Small intestine (tissue), 7 donors: ENCODE measurements around the gene TMEM45A. TPM values are rescaled to one million over a fixed set of nuclear protein-coding genes. Genes with fewer than 3 reads are reported as not detected.

Source experiments
- DNase-seq, 2 donors: peaks; one replicate each; pipeline versions ENCODE4 v3.0.0 to v3.0.0-alpha.2; 2013
- FAIRE-seq: peaks from 2 replicates; lab custom pipeline; 2012; peaks lifted over from hg19 to GRCh38; lab: Jason Lieb, UNC
- H3K27ac ChIP-seq, 3 donors: one replicate each; pipeline ENCODE4 v1.5.1; 2013; ENCODE audit warnings: low read length in 2 of 3, mild to moderate bottlenecking in 2 of 3, control low read depth in 1 of 3, inconsistent platforms in 1 of 3, low read depth in 1 of 3, moderate library complexity in 1 of 3
- H3K27me3 ChIP-seq, 3 donors: one replicate each; pipeline ENCODE4 v1.6.1; 2013; ENCODE audit warnings: low read length in 3 of 3, inconsistent platforms in 1 of 3; ENCODE audit not compliant: control insufficient read depth in 3 of 3, insufficient read depth in 3 of 3
- H3K36me3 ChIP-seq, 3 donors: one replicate each; pipeline ENCODE4 v1.6.1; 2013; ENCODE audit warnings: low read length in 3 of 3, inconsistent platforms in 1 of 3, low read depth in 1 of 3, mild to moderate bottlenecking in 1 of 3, moderate library complexity in 1 of 3; ENCODE audit not compliant: control insufficient read depth in 3 of 3, insufficient read depth in 2 of 3
- H3K4me1 ChIP-seq, 3 donors: one replicate each; pipeline ENCODE4 v1.6.1; 2013; ENCODE audit warnings: low read length in 2 of 3, inconsistent platforms in 1 of 3, low read depth in 1 of 3, mild to moderate bottlenecking in 1 of 3, moderate library complexity in 1 of 3; ENCODE audit not compliant: control insufficient read depth in 3 of 3, insufficient read depth in 2 of 3
- H3K4me3 ChIP-seq, 3 donors: one replicate each; pipeline ENCODE4 v1.5.1; 2013; ENCODE audit warnings: low read length in 3 of 3, control low read depth in 1 of 3, inconsistent platforms in 1 of 3, low read depth in 1 of 3, mild to moderate bottlenecking in 1 of 3, moderate library complexity in 1 of 3
- H3K9me3 ChIP-seq, 2 donors: one replicate each; pipeline ENCODE4 v1.6.1; 2013; ENCODE audit warnings: low read depth in 1 of 2, low read length in 1 of 2; ENCODE audit not compliant: control insufficient read depth in 2 of 2, insufficient read depth in 1 of 2
- WGBS, 3 donors: extraction: QIAGEN DNeasy Blood & Tissue Kit; methylation state at CpG; one replicate each; pipeline ENCODE4 v1.1.7; 2013; 5-methylcytosine and 5-hydroxymethylcytosine counted together
- polyA plus RNA-seq, 4 donors: library from polyadenylated mRNA; stranded (reverse) in 3 of 4; unstranded in 1 of 4; fragments of 200-250 nt in 3 of 4; fragments of 120-200 nt in 1 of 4; gene quantifications; one replicate each; pipeline versions ENCODE4 v1.2.1 to v1.2.3, GENCODE V29; 2013
- donor health status: healthy with polysubstance abuse.
- donor health status: control.
- donor health status: control.
- donor health status: Bipolar disorder and iron deficiency.
- donor health status: healthy.

TMEM45A gene
- polyA plus RNA-seq, 4 donors, result 5.1 to 7.5 (median 6.9) TPM; not detected in 1

DNA sequence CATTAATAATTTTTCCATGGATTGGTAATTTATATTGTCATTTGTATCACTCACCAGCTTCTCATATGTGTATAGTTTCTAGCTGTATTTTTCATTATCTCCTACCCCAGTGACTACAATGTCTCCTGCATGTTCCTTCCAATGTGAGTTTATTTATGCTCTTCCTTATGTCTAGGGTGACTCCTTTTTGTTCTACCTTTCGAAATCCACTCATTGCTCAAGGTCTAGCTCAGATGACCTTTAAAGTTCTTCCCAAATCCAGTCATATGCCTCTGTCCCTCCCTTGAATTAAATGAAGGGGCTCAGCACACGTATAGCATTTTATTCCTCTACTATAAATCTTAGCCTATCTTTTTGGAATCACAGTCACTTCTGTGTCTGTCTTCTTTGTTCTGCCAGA, 53.0 kb downstream of the TMEM45A start:
- peaks cover 0 to 3% (median 0%) of the 10 kb centered on the region in 3 donors for H3K27me3 ChIP-seq

DNA sequence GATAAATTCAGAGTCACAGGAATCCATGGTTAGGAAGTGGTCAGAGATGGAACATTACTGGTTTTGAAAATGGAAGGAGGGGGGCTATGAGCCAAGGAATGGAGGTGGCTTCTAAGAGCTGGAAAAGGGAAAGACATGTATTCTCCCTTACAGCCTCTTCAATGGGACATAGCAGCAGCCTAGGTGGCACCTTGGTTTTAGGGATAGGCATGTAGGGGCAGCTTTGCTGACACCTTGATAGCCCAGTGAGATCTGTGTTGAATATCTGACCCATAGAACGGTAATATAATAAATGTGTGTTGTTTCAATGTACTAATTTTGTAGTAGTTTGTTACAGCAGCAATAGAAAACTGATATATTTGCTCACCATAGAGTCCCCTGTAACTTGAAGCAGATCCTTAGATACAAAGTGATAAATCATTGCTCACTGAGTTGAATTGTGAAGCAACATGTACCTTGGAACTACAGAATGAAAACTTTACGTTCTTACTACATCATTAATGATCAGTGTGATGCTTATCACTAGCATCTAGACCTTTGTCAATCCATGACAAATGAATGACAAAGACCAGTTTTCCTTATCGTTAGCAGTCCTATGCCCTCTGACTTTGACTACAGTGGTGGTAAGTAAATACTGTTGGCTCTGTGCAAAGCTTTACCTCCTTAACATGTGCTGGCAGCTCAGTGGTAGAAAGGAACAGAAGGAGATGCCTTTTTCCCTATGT, 53.8 kb downstream of the TMEM45A start:
- no peaks in the 10 kb centered on the region for H3K9me3 ChIP-seq
- peaks cover 0 to 3% (median 0%) of the 10 kb centered on the region in 3 donors for H3K27me3 ChIP-seq
- H3K4me1 ChIP-seq, result no peaks in the 10 kb centered on the region
- DNase-seq (peak in 1 of 2 donors; percentile 27), FAIRE-seq (no peak)
- H3K27ac ChIP-seq, result no peak overlapping the region
- no peak overlapping the region for H3K4me3 ChIP-seq
- H3K36me3 ChIP-seq, result no peaks in the 10 kb centered on the region
- 48 to 68% (median 52%) methylated on average over 3 of the region's 3 CpGs for WGBS, 3 donors

More for the DNA sequence above, 53.0 kb downstream of the TMEM45A start:
- Histone ChIP-seq H3K4me3 (no peak overlapping the region), H3K9me3 (no peaks in the 10 kb centered on the region), H3K36me3 (no peaks in the 10 kb centered on the region), H3K27ac (no peak overlapping the region), H3K4me1 (no peaks in the 10 kb centered on the region)
- FAIRE-seq, result no peak
- DNase-seq, result no peak
- WGBS, 3 donors, result 72 to 82% (median 72%) methylated on average over 2 of the region's 2 CpGs

DNA sequence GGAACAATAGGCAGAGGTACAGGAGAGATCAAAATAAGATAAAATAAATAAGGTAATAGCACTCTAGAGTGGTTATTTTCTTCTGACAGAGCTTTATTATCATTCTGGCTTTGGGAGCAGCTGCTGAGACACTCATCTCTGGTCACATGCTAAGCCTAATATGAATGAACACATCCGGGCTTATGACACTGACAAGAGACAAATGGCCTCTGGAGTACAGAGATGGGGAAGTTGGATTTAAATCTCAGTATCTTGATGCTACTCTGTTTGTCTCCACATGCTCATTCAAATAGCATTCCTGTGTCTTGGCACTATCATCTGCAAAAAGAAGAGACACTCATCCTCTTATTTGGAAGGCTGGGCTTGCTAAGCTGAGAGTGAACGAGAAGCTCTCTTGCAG, 55.6 kb downstream of the TMEM45A start:
- H3K36me3 ChIP-seq, result no peaks in the 10 kb centered on the region
- no peak for DNase-seq
- 34 to 43% (median 34%) methylated on average over 2 of the region's 2 CpGs for WGBS, 3 donors
- peaks cover 0 to 3% (median 0%) of the 10 kb centered on the region in 3 donors for H3K27me3 ChIP-seq
- no peak overlapping the region for H3K4me3 ChIP-seq
- no peak overlapping the region for H3K27ac ChIP-seq
- FAIRE-seq, result no peak
- no peaks in the 10 kb centered on the region for H3K4me1 ChIP-seq
- no peaks in the 10 kb centered on the region for H3K9me3 ChIP-seq

DNA sequence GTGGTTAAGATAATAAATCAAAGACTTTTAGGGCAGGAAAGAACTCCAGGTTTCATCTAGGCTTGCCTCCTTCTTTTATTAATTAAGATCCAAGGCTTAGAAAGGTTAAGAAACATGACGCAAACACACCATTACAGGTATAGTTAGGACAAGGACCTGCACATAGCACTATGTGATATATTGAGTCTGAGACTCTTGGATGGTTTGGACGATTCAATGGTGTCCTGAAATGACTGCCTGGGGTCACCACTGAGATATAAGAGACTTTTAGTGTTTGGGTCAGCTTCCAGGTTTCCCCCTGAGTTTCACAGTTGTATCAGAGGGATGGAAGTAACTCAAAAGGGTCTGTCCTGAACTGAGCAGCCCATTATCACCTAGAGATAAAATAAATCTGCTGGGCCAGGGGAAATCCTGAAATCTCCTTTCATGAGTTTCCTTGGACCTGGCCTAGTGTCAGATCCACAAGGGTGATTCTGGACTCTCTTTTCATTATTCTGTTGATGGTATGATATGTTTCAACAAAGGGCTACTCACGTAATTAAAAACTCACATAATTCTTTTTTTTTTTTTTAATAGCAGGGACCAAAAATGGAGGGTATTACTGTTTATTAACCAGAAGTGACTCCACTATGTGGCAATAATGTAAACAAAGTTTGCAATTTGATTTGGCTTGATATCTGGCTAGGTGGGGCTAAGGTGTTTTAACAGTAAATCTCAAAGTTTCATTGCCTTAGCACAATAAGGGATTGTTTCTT, 61.4 kb downstream of the TMEM45A start:
- H3K4me3 ChIP-seq, result no peak overlapping the region
- no peak for FAIRE-seq
- H3K27ac ChIP-seq, result no peak overlapping the region
- no peaks in the 10 kb centered on the region for H3K36me3 ChIP-seq
- peaks cover 0 to 2% (median 0%) of the 10 kb centered on the region in 3 donors for H3K4me1 ChIP-seq
- H3K9me3 ChIP-seq, result no peaks in the 10 kb centered on the region
- WGBS, 3 donors, result 69 to 82% (median 75%) methylated on average over 3 of the region's 3 CpGs
- H3K27me3 ChIP-seq, result no peaks in the 10 kb centered on the region
- DNase-seq, result no peak

- Histone ChIP-seq H3K9me3 (no peaks in the 10 kb centered on the region), H3K27ac (no peak overlapping the region), H3K27me3 (no peaks in the 10 kb centered on the region), H3K4me3 (no peak overlapping the region), H3K4me1 (peaks cover 0 to 2% (median 0%) of the 10 kb centered on the region in 3 donors), H3K36me3 (no peaks in the 10 kb centered on the region)
- DNase-seq (no peak), FAIRE-seq (no peak)
These were observed 61.9 kb downstream of the TMEM45A start for GRCh38 chr3:100554373-100554676.

DNA sequence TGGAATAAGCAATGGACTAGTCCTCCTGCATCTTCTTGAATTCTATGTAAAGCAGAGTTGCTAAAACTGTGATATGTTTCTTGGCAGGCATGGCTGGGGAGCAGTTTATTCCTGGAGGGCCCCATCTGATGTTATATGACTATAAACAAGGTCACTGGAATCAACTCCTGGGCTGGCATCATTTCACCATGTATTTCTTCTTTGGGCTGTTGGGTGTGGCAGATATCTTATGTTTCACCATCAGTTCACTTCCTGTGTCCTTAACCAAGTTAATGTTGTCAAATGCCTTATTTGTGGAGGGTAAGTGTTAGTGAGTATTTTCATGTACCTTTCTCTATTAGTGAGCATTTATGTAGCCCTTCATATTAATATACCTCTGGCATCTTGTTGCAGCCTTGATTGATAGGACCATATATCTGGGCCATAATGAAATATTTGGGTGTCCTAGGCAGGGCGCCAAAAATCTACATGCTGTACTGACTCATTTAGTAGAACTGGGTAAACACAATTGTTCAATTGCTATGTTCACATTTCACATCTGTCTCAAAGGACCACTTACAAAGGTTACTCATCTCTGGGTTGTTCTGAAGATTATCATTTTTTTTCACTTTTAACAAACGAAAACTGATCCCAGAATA, 64.4 kb downstream of the TMEM45A start:
- WGBS, 3 donors, result 69 to 78% (median 75%) methylated on average over 2 of the region's 2 CpGs
- H3K27me3 ChIP-seq, result no peaks in the 10 kb centered on the region
- H3K36me3 ChIP-seq, result no peaks in the 10 kb centered on the region
- H3K9me3 ChIP-seq, result no peaks in the 10 kb centered on the region
- no peak for FAIRE-seq
- DNase-seq, result no peak
- H3K4me3 ChIP-seq, result no peak overlapping the region
- no peak overlapping the region for H3K27ac ChIP-seq
- peaks cover 0 to 2% (median 0%) of the 10 kb centered on the region in 3 donors for H3K4me1 ChIP-seq

DNA sequence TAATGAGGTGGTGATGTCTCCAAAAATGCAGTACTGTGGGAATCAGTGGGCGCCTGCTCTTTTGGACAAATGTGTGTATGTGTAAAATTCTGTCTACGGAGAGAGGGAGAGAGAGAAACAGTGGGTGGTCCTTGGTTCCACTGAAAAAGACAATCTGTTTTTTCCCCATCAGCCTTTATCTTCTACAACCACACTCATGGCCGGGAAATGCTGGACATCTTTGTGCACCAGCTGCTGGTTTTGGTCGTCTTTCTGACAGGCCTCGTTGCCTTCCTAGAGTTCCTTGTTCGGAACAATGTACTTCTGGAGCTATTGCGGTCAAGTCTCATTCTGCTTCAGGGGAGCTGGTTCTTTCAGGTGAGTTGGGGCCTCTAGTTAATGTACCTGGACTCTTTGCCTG, 65.8 kb downstream of the TMEM45A start:
- no peak for FAIRE-seq

DNA sequence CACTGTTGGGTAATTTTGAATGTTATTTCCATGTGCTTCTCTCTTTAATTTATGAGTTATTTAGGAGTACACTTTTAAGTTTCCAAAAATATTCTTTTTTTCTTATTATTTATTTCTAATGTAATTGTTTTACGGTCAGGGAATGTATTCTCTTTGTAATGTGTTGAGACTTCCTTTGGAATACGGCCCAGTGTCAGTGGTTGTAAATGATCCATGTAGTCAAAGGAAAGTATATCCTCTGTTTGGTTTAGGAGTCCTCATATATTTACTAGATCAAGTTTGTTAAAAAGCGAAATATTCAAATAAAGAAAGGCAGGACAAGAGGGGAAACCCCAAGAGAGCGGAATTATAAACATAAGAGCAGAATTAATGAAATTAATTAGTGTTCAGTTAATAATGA, 68.0 kb downstream of the TMEM45A start:
- FAIRE-seq (no peak), DNase-seq (no peak)
- H3K4me1 ChIP-seq, result peaks cover 0 to 2% (median 0%) of the 10 kb centered on the region in 3 donors
- WGBS, 3 donors, result 73 to 91% (median 88%) methylated on average over 4 of the region's 4 CpGs
- no peaks in the 10 kb centered on the region for H3K36me3 ChIP-seq
- no peaks in the 10 kb centered on the region for H3K27me3 ChIP-seq
- no peak overlapping the region for H3K4me3 ChIP-seq
- H3K9me3 ChIP-seq, result no peaks in the 10 kb centered on the region
- H3K27ac ChIP-seq, result no peak overlapping the region

More for the DNA sequence above, 65.8 kb downstream of the TMEM45A start:
- Histone ChIP-seq H3K4me1 (peaks cover 0 to 2% (median 0%) of the 10 kb centered on the region in 3 donors), H3K36me3 (no peaks in the 10 kb centered on the region), H3K9me3 (no peaks in the 10 kb centered on the region), H3K27ac (no peak overlapping the region), H3K27me3 (no peaks in the 10 kb centered on the region), H3K4me3 (no peak overlapping the region)
- WGBS, 3 donors, result 83 to 92% (median 90%) methylated on average over 7 of the region's 7 CpGs
- no peak for DNase-seq
